Erythroblast (primary cell): ENCODE measurements around the gene PRSS12.
"Not testable (repeated sequence)": the region's sequence is repeated elsewhere in the genome, so short reads cannot be mapped to it uniquely, and the experiment has no call there.

Experiments
- DNase-seq, 2 experiments: peaks; one replicate each; lab custom pipeline; 2025; lab: John Stamatoyannopoulos, UW
- GATA1 ChIP-seq: IDR thresholded peaks from 2 replicates; pipeline ENCODE4 v1.6.1; 2011; ENCODE audit warnings: low read depth, mild to moderate bottlenecking, control low read depth, low read length, moderate library complexity
- POLR2A ChIP-seq: IDR thresholded peaks from 2 replicates; pipeline ENCODE4 v1.6.1; 2011; ENCODE audit warnings: mild to moderate bottlenecking, low read length

Gene PRSS12

DNA sequence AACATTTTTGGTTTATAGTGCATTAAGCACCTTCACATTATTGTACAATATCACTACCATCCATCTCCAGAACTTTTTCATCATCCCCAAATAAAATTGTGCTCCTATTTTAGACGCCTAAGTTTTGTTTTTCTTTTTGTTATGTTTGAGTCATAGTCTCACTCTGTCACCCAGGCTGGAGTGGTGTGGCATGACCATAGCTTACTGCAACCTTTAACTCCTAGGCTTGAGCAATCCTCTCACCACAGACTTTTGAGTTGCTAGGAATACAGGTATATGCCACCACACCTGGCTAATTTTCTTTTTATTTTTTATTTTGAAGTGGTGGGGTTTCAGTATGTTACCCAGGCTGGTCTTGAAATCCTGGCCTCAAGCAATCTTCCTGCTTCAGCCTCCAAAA lies 33.9 kb downstream of the PRSS12 start:
- TF ChIP-seq GATA1 (no peak), POLR2A (no peak)
- DNase-seq = no peak

DNA sequence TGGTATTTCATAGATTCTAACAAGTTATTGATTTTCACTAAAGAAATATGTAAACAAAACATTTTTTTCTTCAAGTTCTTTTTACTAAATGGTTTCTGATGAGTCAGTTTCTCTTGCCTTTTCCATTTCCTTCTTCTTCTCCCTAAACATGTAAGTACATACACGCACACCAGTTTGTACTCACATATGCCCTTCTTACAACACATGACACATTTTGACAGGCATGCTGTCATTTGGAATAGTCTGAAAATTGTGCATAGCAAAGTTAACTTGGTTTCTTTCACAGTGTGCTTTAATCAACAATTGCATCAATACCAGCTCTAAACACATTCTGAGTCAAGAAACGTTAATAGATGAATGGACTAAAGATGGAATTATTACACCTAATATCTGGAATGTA lies 35.1 kb downstream of the PRSS12 start:
- DNase-seq = no peak
- TF ChIP-seq GATA1 (no peak), POLR2A (no peak)

DNA sequence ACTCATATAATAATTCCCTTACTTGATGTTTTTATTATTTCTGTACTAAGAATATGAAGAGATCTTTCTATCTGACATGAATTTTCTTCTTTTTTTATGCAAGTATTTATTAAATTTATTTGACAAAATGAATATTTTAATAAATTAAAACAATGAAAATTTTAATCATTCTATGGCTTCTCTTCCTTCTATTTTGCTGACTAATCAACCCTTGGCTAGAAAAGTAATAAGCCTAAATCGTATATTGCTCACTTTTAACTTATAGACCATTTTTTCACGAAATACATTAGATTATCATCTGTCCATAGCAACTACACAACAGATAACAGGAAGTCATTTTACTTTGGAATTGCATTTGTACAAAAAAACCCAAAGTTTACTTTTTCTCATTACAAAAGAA lies 38.6 kb downstream of the PRSS12 start:
- DNase-seq = no peak
- TF ChIP-seq GATA1 (no peak), POLR2A (no peak)

DNA sequence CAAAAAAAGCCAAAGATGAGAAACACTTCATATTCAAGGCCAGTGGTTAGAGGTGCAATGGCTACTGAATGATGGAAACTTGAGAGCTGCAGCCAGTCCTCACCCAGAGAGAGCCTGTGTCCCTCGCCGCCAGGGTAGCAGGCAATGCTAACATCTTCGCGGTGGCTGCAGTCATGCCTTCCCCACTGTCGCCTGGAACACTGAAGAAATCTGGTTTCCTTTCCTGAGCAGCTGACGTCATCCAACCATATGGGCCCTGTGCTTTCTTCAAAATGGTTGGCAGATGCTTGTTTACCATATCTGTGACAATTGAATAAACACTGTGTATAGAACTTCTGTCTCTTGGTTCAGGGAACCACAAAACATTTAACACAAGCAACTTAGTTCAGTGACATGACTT lies 39.7 kb downstream of the PRSS12 start:
- TF ChIP-seq POLR2A = no peak
- no peak for DNase-seq

DNA sequence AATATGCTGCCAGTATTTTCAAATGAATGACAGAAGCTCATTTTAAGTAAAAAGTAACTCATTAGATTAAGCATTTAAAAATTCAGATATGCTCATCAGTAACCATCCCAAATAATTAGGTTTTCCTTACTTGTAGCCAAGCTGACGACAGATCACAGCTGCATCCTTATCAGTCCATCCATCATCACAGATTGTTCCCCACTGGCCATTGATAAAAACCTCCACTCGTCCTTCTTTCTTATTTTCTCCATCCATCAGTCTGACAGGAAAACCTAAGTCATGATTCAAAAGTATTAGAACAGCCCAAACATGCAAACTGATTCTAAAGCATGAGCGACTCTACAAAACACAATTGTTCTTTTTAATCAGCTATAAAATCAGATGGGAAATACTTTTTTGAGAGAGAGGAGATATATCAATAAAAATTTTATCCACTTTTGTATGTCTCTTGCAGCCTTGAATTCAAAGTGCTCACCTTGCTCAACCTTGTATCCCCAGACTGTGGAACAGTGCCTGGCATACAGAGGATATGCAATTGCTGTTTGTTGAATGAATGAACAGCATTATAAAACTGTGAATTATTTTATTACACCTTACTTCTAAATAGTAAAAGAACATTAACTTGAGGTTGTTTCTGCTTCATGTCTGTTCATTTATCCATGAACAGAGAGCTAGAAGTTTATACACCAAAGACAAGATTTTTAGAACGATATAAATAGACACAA lies 44.3 kb downstream of the PRSS12 start:
- DNase-seq = no peak
- TF ChIP-seq POLR2A (no peak), GATA1 (no peak)

DNA sequence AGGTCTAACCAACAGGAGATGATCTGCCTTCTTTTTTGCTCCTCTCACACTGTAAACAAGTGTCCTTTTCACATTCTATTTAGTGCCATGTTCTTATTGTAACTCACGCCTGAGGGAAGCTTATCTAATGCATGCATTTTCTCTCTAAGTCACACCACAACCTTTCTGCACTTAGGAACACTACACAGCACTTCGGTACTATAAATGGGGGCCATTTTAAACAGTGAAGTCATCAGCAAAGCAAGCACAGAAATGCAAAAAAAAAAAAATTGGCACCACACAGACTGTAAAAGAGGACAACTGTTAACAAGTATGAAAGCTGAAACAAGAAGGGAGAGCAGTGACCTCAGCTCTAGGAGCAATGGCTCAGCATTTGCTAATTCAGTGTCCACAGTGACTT lies 45.2 kb downstream of the PRSS12 start:
- no peak for DNase-seq
- TF ChIP-seq GATA1 (no peak), POLR2A (no peak)

DNA sequence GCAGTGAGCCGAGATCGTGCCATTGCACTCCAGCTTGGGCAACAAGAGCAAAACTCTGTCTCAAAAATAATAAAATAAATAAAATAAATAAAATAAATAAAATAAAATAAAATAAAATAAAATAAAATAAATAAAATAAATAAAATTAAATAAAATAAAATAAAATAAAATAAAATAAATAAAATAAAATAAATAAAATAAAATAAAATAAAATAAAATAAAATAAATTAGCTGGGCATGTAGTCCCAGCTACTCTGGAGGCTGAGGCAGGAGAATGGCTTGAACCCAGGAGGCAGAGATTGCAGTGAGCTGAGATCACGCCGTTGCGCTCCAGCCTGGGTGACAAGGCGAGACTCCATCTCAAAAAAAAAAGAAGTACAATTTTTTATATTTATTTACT lies 53.2 kb downstream of the PRSS12 start:
- DNase-seq = not testable (repeated sequence)

DNA sequence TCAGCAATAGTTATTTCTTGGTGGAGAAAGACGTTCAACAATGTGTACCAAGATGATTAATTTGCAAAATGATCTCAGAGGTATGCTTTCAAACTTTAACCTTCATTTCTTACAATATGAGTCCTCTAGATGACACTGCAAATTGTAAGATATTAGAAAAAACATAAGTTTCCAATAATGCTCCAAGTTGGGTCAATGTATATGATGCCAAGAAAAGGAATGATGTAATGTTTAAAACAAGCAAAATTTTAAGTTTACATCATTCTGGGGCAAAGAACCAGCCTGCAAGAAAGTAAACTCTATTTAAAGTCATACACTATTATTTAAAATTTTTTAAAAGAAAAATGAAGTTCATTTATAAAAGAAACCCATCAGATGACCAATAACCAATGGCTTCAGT lies 56.1 kb downstream of the PRSS12 start:
- no peak for TF ChIP-seq POLR2A
- TF ChIP-seq GATA1 = no peak
- DNase-seq = no peak

DNA sequence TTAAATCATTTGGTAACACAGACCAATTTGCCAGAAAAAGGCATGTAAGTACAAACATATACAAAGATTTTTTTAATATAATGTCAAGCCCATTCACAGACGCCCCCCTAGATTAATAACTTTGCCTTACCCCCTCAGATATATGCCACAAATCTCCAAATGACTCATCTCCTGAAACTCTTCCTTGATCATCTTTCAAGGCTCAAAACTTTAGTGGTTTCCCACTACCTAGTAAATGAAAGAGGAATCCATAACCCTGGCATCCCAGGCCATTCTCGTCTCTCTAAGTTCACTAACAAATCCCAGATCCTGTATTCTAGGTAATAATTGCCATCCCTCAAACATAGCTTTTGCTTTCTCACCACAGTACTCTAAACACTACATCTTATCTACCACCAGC lies 61.9 kb downstream of the PRSS12 start:
- DNase-seq = no peak
- TF ChIP-seq POLR2A (no peak), GATA1 (no peak)

DNA sequence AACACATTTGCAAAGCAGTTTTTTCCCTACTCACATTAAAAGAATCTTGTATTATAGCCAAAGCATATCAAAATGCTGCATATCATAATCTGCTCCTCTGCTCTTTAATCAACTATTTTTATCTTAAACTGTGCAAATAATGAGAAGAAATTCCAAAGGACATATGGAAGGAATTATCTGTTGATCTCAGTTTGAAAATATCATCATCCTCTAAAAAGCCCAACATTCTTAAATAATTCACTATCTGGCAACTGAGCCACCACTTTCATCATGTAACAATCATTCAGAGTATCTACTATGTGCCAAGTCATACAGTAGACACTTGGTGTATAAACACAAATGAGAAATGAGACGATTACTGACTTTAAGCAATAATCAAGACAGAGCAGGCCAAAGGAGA lies 63.0 kb downstream of the PRSS12 start:
- TF ChIP-seq POLR2A = no peak
- no peak for TF ChIP-seq GATA1
- DNase-seq = no peak

DNA sequence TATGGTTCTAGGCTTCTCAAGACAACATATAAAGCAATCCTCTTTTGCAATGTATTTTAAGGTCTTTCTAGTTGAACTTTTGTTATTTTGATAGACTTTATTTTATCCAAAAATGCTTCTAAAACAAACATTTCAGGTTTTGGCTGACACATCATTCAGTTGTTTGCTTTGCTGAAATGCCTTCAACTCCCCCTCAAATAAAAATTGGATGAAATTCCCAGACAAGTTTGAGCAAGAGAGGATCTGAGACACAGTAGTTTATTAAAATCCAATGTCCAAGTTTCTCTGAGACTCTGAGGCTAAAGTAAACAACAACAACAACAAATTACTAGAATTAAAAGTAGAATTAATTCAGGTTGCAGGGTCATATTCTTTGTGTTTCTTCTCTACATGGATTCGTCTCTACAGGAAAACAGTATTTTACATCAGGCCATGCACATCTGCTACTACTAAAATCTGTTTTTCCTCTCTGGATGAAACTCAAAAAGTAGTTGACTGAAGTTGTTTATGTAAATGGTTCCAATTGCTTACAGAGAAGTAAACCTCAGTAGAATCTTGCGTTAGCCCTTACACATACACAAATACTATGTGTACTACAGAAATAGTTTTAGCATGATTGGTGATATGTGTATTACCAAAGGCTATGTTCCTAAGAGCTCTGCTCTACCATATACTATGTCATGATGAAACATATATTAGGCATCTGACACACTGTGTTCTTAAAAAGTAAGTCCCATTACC lies 64.9 kb downstream of the PRSS12 start:
- TF ChIP-seq POLR2A = no peak
- TF ChIP-seq GATA1 = no peak
- no peak for DNase-seq

DNA sequence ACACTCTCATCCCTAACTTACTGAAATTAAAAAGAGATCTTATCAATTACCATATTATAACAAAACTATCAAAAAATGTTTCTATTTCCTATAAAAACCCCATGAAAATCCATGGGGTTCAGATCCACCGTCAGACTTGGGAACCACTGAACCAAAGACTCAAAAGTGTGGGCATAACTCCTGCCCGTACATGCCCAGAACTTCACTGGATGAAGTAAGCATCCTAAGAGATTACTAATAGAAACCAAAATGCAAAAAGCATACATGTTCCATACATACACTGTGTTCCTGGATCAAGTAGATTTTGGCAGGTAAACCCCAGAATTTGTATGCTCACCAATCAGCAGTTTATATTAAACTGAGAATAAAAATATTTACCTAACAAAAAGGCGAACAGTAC lies 66.1 kb downstream of the PRSS12 start:
- DNase-seq = no peak
- TF ChIP-seq GATA1 (no peak), POLR2A (no peak)

DNA sequence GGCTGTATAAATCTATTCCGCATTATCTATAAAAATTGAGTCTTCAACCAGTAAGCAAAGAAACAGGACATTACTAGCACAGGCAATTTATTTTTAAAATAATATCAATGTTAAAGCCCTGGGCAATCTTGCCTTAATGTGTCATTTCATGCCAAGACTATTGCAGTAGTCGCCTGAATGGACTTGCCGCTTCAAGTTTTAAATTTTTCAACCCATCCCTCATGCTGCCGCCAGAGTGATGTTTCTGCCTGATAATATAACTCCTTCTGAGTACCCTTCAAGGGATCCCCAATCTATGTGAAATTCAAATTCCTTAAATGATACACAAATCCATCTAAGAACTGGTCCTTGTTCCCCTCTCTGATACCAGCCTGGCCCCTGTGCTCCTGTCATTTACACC lies 66.9 kb downstream of the PRSS12 start:
- no peak for DNase-seq
- TF ChIP-seq GATA1 (no peak), POLR2A (no peak)

DNA sequence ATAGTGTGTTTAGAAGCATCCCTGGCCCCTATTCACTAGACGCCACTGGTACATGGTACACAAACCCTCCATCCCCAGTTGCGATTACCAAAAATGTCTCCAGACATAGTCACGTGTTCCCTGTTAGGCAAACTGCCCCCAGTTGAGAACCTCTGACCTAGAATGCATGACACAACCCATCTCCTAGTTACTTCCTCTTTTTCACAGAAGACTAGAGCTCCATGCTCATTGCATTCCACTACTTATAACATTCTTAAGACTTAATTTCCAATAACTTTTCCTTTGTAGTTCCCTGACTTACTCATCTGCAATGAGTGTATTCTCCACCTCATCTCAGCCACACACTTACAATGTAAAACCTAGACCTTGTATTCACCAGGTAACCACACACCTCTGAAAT lies 68.6 kb downstream of the PRSS12 start:
- DNase-seq = no peak
- TF ChIP-seq POLR2A (no peak), GATA1 (no peak)

DNA sequence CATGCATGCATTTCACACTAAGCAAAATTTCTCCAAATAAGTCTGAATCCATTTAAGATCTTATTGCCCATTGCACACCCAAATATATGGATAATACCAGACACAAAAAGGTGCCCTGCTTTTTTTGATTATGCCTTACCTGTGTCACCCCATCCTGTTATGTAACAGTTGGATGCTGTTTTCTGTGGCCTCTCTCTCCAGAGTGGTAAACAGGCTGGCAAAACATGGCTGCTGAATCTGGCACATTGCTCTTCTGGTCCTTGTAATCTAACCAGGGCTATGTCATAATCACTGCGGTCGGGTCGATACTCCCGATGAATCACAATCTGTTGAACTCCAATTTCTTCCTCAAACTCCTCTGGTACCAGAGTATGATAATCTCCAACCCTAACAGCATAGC lies 70.1 kb downstream of the PRSS12 start:
- DNase-seq = no peak
- no peak for TF ChIP-seq POLR2A
- TF ChIP-seq GATA1 = no peak
